ENCODE measurements around the gene THYN1. TPM values are rescaled to one million over a fixed set of nuclear protein-coding genes. Genes with fewer than 3 reads are reported as not detected.

The THYN1 gene
- total RNA-seq, 2 experiments from 2014 or later, result 70.1 to 75.3 TPM

DNA sequence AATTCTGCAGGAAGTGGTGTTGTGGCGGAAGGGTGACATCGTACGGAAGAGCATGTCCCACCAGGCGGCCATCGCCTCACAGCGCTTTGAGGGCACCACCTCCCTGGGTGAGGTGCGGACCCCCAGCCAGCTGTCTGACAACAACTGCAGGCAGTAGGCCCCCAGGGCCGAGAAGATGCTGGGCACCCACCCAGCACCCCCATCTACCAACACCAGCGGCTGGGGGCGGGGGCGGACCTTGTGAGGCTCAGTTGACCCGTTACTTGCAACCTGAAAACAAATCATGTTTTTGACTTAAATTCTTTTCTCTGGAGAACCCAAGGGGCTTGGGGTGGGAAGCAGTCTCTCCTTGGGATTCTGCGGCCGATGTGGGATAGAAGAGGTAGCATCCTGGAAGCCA, 7.7 kb downstream of the THYN1 start:
- H3K27me3 Mint-ChIP-seq, result no peaks in the 10 kb centered on the region
- TF ChIP-seq, protein P1, sequence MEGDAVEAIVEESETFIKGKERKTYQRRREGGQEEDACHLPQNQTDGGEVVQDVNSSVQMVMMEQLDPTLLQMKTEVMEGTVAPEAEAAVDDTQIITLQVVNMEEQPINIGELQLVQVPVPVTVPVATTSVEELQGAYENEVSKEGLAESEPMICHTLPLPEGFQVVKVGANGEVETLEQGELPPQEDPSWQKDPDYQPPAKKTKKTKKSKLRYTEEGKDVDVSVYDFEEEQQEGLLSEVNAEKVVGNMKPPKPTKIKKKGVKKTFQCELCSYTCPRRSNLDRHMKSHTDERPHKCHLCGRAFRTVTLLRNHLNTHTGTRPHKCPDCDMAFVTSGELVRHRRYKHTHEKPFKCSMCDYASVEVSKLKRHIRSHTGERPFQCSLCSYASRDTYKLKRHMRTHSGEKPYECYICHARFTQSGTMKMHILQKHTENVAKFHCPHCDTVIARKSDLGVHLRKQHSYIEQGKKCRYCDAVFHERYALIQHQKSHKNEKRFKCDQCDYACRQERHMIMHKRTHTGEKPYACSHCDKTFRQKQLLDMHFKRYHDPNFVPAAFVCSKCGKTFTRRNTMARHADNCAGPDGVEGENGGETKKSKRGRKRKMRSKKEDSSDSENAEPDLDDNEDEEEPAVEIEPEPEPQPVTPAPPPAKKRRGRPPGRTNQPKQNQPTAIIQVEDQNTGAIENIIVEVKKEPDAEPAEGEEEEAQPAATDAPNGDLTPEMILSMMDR (IDR thresholded peaks at IDR 0.05), result no peak
- no peak for ATAC-seq
- CTCF ChIA-PET, result interaction anchor here (1.3 to 2.6 kb wide), 3 partner anchors 11 to 40 kb away, joined by 3 to 15 read pairs (median 8); no protein-coding TSS in a partner anchor
- H3K4me3 Mint-ChIP-seq, result no peak overlapping the region
- no peak for DNase-seq
- no peaks in the 10 kb centered on the region for H3K9me3 Mint-ChIP-seq
- intact Hi-C loops (cut with micrococcal nuclease), result no loop called here
- peaks cover 10% of the 10 kb centered on the region for H3K4me1 Mint-ChIP-seq (ENCODE audit: low read depth)
- H3K27ac Mint-ChIP-seq, result no peak overlapping the region
- peaks cover 24% of the 10 kb centered on the region for H3K36me3 Mint-ChIP-seq (ENCODE audit: low read depth)
- POLR2A ChIA-PET, result interaction anchor here (1.3 kb wide), 1 partner anchor 21 kb away, joined by 3 read pairs; the partner anchor contains the start of gene VPS26B

DNA sequence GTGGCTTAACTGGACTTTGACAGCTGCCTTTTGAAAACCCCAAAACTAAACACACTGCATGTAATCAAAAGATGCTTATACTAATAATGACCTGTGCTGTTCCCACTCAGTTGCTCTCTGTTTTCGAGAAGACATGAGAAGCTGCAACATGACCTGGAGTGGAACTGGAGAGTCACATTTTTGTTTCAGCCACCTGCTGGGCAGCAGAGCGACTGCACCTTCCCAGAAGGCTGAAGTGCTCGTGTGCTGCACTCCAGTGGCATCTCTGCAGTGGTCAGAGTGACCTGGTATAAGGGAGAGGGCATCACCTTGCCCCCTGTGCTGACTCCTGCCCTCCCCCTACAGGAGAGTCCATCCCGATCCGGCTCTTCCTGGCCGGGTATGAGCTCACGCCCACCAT, 8.6 kb downstream of the THYN1 start:
- no peak overlapping the region for H3K27ac Mint-ChIP-seq
- H3K27me3 Mint-ChIP-seq, result no peaks in the 10 kb centered on the region
- TF ChIP-seq, protein P1 (IDR thresholded peaks at IDR 0.05), result peak; percentile 61
- ChIA-PET POLR2A (interaction anchor here (0.8 kb wide), 1 partner anchor 20 kb away, joined by 4 read pairs; the partner anchor contains the start of genes NCAPD3 and VPS26B), CTCF (interaction anchor here (0.7 to 2.6 kb wide), 14 partner anchors 10 to 194 kb away, joined by 3 to 15 read pairs (median 4); partner anchors contain the start of gene NCAPD3)
- intact Hi-C loops (cut with micrococcal nuclease), result no loop called here
- no peak for DNase-seq
- H3K9me3 Mint-ChIP-seq, result no peaks in the 10 kb centered on the region
- peak; percentile 50 for ATAC-seq
- H3K4me1 Mint-ChIP-seq (ENCODE audit: low read depth), result peaks cover 10% of the 10 kb centered on the region
- H3K36me3 Mint-ChIP-seq (ENCODE audit: low read depth), result peaks cover 27% of the 10 kb centered on the region
- no peak overlapping the region for H3K4me3 Mint-ChIP-seq

DNA sequence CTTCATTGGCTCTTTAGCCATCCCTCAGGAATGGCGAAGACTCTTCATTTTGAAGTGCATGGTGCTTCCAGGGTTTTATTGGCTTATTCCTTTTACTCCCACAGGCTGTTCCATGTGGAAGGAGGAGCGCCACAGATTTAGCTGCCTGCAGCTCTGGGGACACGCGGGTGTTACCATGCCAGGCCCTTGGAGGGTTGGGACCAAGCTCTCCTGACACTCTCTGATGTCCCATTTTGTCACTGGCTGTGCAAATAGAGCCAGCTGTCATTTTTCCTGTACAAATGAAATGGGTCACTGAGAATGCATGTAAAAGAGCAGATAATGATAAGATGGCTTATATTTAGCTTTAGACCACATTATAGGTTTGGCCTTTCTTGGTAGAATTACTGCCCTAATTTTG, 9.2 kb downstream of the THYN1 start:
- H3K36me3 Mint-ChIP-seq (ENCODE audit: low read depth), result peaks cover 22% of the 10 kb centered on the region

DNA sequence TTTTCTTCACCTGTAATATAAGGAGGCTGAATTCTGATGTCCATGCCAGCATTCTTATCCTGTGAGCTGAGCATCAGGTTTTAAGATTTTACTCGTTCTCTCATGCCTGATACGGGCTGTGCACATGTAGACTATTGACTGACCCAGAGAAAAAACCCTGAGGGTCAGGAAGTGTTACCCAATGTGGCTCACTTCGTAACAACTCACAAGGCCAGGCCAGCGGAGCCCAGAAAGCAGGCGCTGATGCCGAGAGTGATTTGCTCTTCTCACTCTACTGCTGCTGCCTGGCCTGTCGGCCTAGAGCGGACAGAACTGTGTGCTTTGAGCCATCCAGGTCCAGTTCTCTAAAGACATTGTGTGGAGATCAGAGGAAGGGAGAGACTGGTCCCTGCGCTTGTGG, 10.8 kb downstream of the THYN1 start:
- ChIA-PET CTCF (interaction anchor here (1.0 kb wide), 1 partner anchor 9 kb away, joined by 3 read pairs; no protein-coding TSS in a partner anchor), POLR2A (interaction anchor here (0.6 to 1.1 kb wide), 3 partner anchors 13 to 43 kb away, joined by 3 read pairs; partner anchors contain the start of genes NCAPD3 and VPS26B)
- no peak for ATAC-seq
- H3K4me3 Mint-ChIP-seq, result no peak overlapping the region
- H3K27me3 Mint-ChIP-seq, result no peaks in the 10 kb centered on the region
- no peak for DNase-seq
- H3K9me3 Mint-ChIP-seq, result no peaks in the 10 kb centered on the region
- intact Hi-C loops (cut with micrococcal nuclease), result no loop called here
- no peaks in the 10 kb centered on the region for H3K4me1 Mint-ChIP-seq (ENCODE audit: low read depth)
- TF ChIP-seq, protein P1 (IDR thresholded peaks at IDR 0.05), result no peak
- no peak overlapping the region for H3K27ac Mint-ChIP-seq
- peaks cover 19% of the 10 kb centered on the region for H3K36me3 Mint-ChIP-seq (ENCODE audit: low read depth)

More for the DNA sequence above, 9.2 kb downstream of the THYN1 start:
- no peak for ATAC-seq
- no peak overlapping the region for H3K4me3 Mint-ChIP-seq
- TF ChIP-seq, protein P1 (IDR thresholded peaks at IDR 0.05), result no peak
- POLR2A ChIA-PET, result interaction anchor here (0.8 kb wide), 1 partner anchor 19 kb away, joined by 4 read pairs; the partner anchor contains the start of genes NCAPD3 and VPS26B
- DNase-seq, result no peak
- H3K9me3 Mint-ChIP-seq, result no peaks in the 10 kb centered on the region
- CTCF ChIA-PET, result interaction anchor here (1.1 to 2.6 kb wide), 13 partner anchors 10 to 194 kb away, joined by 3 to 15 read pairs (median 5); partner anchors contain the start of gene NCAPD3
- H3K4me1 Mint-ChIP-seq (ENCODE audit: low read depth), result peaks cover 5% of the 10 kb centered on the region
- no peak overlapping the region for H3K27ac Mint-ChIP-seq
- intact Hi-C loops (cut with micrococcal nuclease), result no loop called here
- H3K27me3 Mint-ChIP-seq, result no peaks in the 10 kb centered on the region

DNA sequence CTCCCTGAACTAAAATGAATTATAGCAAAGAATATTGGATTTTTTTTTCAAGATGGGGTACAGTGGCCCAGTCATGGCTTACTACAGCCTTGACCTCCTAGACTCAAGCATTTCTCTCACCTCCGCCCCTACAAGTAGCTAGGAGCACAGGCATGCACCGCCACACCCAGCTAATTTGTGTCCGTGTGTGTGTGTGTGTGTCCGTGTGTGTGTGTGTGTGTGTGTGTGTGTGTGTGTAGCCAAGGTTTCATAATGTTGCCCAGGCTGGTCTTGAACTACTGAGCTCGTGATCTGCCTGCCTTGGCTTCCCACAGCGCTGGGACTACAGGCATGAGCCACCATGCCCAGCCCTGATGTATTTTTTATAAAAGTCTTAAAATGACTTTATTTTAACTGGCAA, 12.6 kb downstream of the THYN1 start:
- Mint-ChIP-seq H3K27ac (no peak overlapping the region), H3K4me3 (no peak overlapping the region), H3K9me3 (no peaks in the 10 kb centered on the region), H3K27me3 (no peaks in the 10 kb centered on the region), H3K4me1 (ENCODE audit: low read depth) (no peaks in the 10 kb centered on the region), H3K36me3 (ENCODE audit: low read depth) (peaks cover 16% of the 10 kb centered on the region)
- ATAC-seq (no peak), DNase-seq (no peak)
- TF ChIP-seq, protein P1 (IDR thresholded peaks at IDR 0.05), result no peak
- intact Hi-C loops (cut with micrococcal nuclease), result no loop called here
- POLR2A ChIA-PET, result interaction anchor here (0.7 kb wide), 1 partner anchor 270 kb away, joined by 3 read pairs; no protein-coding TSS in a partner anchor
- CTCF ChIA-PET, result no interaction called here
